Measurements from ENCODE around the gene NUP155.
A peak's percentile ranks its signal among the peaks of the same experiment; 100 is the strongest.
"Not testable (repeated sequence)": the region's sequence is repeated elsewhere in the genome, so short reads cannot be mapped to it uniquely, and the experiment has no call there.

NUP155 gene

GRCh38 chr5:37370864-37371726 lies at the start of gene NUP155:
Gene NUP155 (minus strand): TSS chr5:37371106. CDS start chr5:37370977, 129 bp downstream.
- peak; percentile 92 for DNase-seq (ENCODE audit: low spot score)

- DNase-seq (ENCODE audit: low spot score) = no peak
Measured at GRCh38 chr5:37417347-37417746, 46.4 kb upstream of the NUP155 start.

- DNase-seq (ENCODE audit: low spot score) = not testable (repeated sequence)
Measured at GRCh38 chr5:37415456-37415855, 44.5 kb upstream of the NUP155 start.

GRCh38 chr5:37412515-37412914 lies 41.6 kb upstream of the NUP155 start:
- DNase-seq (ENCODE audit: low spot score) = no peak

GRCh38 chr5:37400501-37400900 lies 29.6 kb upstream of the NUP155 start:
- DNase-seq (ENCODE audit: low spot score) = no peak

GRCh38 chr5:37396352-37396751 lies 25.4 kb upstream of the NUP155 start:
- DNase-seq (ENCODE audit: low spot score) = no peak

GRCh38 chr5:37391591-37391990 lies 20.7 kb upstream of the NUP155 start:
- no peak for DNase-seq (ENCODE audit: low spot score)

- peak; percentile 85 for DNase-seq (ENCODE audit: low spot score)
Measured at GRCh38 chr5:37379100-37379628, 8.3 kb upstream of the NUP155 start, which contains the start of gene WDR70. Gene WDR70 (plus strand): TSS chr5:37379318. CDS start chr5:37379368, 50 bp downstream.

GRCh38 chr5:37378066-37378465 lies 7.2 kb upstream of the NUP155 start:
- not testable (repeated sequence) for DNase-seq (ENCODE audit: low spot score)

GRCh38 chr5:37375091-37375490 lies 4.2 kb upstream of the NUP155 start:
- DNase-seq (ENCODE audit: low spot score) = no peak

GRCh38 chr5:37370550-37370863 lies 399 bp downstream of the NUP155 start:
- DNase-seq (ENCODE audit: low spot score) = peak; percentile 29

GRCh38 chr5:37355161-37355560 lies 15.7 kb downstream of the NUP155 start:
- DNase-seq (ENCODE audit: low spot score) = no peak

GRCh38 chr5:37342741-37343140 lies 28.2 kb downstream of the NUP155 start:
- not testable (repeated sequence) for DNase-seq (ENCODE audit: low spot score)

- DNase-seq (ENCODE audit: low spot score) = not testable (repeated sequence)
Measured at GRCh38 chr5:37334754-37335153, 36.2 kb downstream of the NUP155 start.

- DNase-seq (ENCODE audit: low spot score) = no peak
Measured at GRCh38 chr5:37326536-37326935, 44.4 kb downstream of the NUP155 start.

- no peak for DNase-seq (ENCODE audit: low spot score)
Measured at GRCh38 chr5:37323607-37324006, 47.3 kb downstream of the NUP155 start.

- no peak for DNase-seq (ENCODE audit: low spot score)
Measured at GRCh38 chr5:37319037-37319782, 51.7 kb downstream of the NUP155 start.

GRCh38 chr5:37316027-37316426 lies 54.9 kb downstream of the NUP155 start:
- no peak for DNase-seq (ENCODE audit: low spot score)

GRCh38 chr5:37310360-37310759 lies 60.5 kb downstream of the NUP155 start:
- no peak for DNase-seq (ENCODE audit: low spot score)

- DNase-seq (ENCODE audit: low spot score) = no peak
Measured at GRCh38 chr5:37308793-37309192, 62.1 kb downstream of the NUP155 start.

GRCh38 chr5:37304888-37305287 lies 66.0 kb downstream of the NUP155 start:
- DNase-seq (ENCODE audit: low spot score) = no peak

- not testable (repeated sequence) for DNase-seq (ENCODE audit: low spot score)
Measured at GRCh38 chr5:37296313-37296712, 74.6 kb downstream of the NUP155 start.

All from AG08396 (cell line).